ENCODE results near the gene DYNC2LI1. TPM values are rescaled to one million over a fixed set of nuclear protein-coding genes. Genes with fewer than 3 reads are reported as not detected.

Gene DYNC2LI1
- total RNA-seq, 2 experiments from 2014 or later: 13.6 to 17.7 TPM

Small RNA genes within 50 kb of the gene (small RNA-seq; reads per million reads assigned to genes)
- gene RN7SKP66: not detected

Other genes starting within 250 kb of the DYNC2LI1 start
- gene THADA, start 178.0 kb upstream of the DYNC2LI1 start, total RNA-seq (2014; rRNA removed; shearing (Covaris generic)): 31.2 and 32.0 TPM in 2 replicates
- 30.1 and 32.3 TPM in 2 replicates for gene THADA, start 178.0 kb upstream of the DYNC2LI1 start, total RNA-seq (2022)
- 0.88 and 1.5 TPM in 2 replicates for gene PLEKHH2, start 136.8 kb upstream of the DYNC2LI1 start, total RNA-seq (2014; rRNA removed; shearing (Covaris generic))
- 1.1 and 2.6 TPM in 2 replicates for gene PLEKHH2, start 136.8 kb upstream of the DYNC2LI1 start, total RNA-seq (2022)
- not detected in 2 replicates for gene C1GALT1C1L, start 97.6 kb upstream of the DYNC2LI1 start, total RNA-seq (2014; rRNA removed; shearing (Covaris generic))
- gene C1GALT1C1L, start 97.6 kb upstream of the DYNC2LI1 start, total RNA-seq (2022): not detected in 2 replicates
- gene ABCG5, start 64.8 kb downstream of the DYNC2LI1 start, total RNA-seq (2014; rRNA removed; shearing (Covaris generic)): not detected in 2 replicates
- gene ABCG5, start 64.8 kb downstream of the DYNC2LI1 start, total RNA-seq (2022): not detected in 2 replicates
- gene ABCG8, start 64.9 kb downstream of the DYNC2LI1 start, total RNA-seq (2014; rRNA removed; shearing (Covaris generic)): not detected in 2 replicates
- not detected in 2 replicates for gene ABCG8, start 64.9 kb downstream of the DYNC2LI1 start, total RNA-seq (2022)
- 64.4 and 65.4 TPM in 2 replicates for gene LRPPRC, start 221.9 kb downstream of the DYNC2LI1 start, total RNA-seq (2014; rRNA removed; shearing (Covaris generic))
- 116 and 136 TPM in 2 replicates for gene LRPPRC, start 221.9 kb downstream of the DYNC2LI1 start, total RNA-seq (2022)

All from OCI-LY7 (cell line).